Small intestine (tissue), 7 donors: ENCODE results near the gene TET2. TPM values are rescaled to one million over a fixed set of nuclear protein-coding genes. Genes with fewer than 3 reads are reported as not detected.

ENCODE experiments used
- DNase-seq, 2 donors: peaks; one replicate each; pipeline versions ENCODE4 v3.0.0 to v3.0.0-alpha.2; 2013
- FAIRE-seq: peaks from 2 replicates; lab custom pipeline; 2012; peaks lifted over from hg19 to GRCh38; lab: Jason Lieb, UNC
- H3K27ac ChIP-seq, 3 donors: one replicate each; pipeline ENCODE4 v1.5.1; 2013; ENCODE audit warnings: low read length in 2 of 3, mild to moderate bottlenecking in 2 of 3, control low read depth in 1 of 3, inconsistent platforms in 1 of 3, low read depth in 1 of 3, moderate library complexity in 1 of 3
- H3K27me3 ChIP-seq, 3 donors: one replicate each; pipeline ENCODE4 v1.6.1; 2013; ENCODE audit warnings: low read length in 3 of 3, inconsistent platforms in 1 of 3; ENCODE audit not compliant: control insufficient read depth in 3 of 3, insufficient read depth in 3 of 3
- H3K36me3 ChIP-seq, 3 donors: one replicate each; pipeline ENCODE4 v1.6.1; 2013; ENCODE audit warnings: low read length in 3 of 3, inconsistent platforms in 1 of 3, low read depth in 1 of 3, mild to moderate bottlenecking in 1 of 3, moderate library complexity in 1 of 3; ENCODE audit not compliant: control insufficient read depth in 3 of 3, insufficient read depth in 2 of 3
- H3K4me1 ChIP-seq, 3 donors: one replicate each; pipeline ENCODE4 v1.6.1; 2013; ENCODE audit warnings: low read length in 2 of 3, inconsistent platforms in 1 of 3, low read depth in 1 of 3, mild to moderate bottlenecking in 1 of 3, moderate library complexity in 1 of 3; ENCODE audit not compliant: control insufficient read depth in 3 of 3, insufficient read depth in 2 of 3
- H3K4me3 ChIP-seq, 3 donors: one replicate each; pipeline ENCODE4 v1.5.1; 2013; ENCODE audit warnings: low read length in 3 of 3, control low read depth in 1 of 3, inconsistent platforms in 1 of 3, low read depth in 1 of 3, mild to moderate bottlenecking in 1 of 3, moderate library complexity in 1 of 3
- H3K9me3 ChIP-seq, 2 donors: one replicate each; pipeline ENCODE4 v1.6.1; 2013; ENCODE audit warnings: low read depth in 1 of 2, low read length in 1 of 2; ENCODE audit not compliant: control insufficient read depth in 2 of 2, insufficient read depth in 1 of 2
- WGBS, 3 donors: extraction: QIAGEN DNeasy Blood & Tissue Kit; methylation state at CpG; one replicate each; pipeline ENCODE4 v1.1.7; 2013; 5-methylcytosine and 5-hydroxymethylcytosine counted together
- polyA plus RNA-seq, 4 donors: library from polyadenylated mRNA; stranded (reverse) in 3 of 4; unstranded in 1 of 4; fragments of 200-250 nt in 3 of 4; fragments of 120-200 nt in 1 of 4; gene quantifications; one replicate each; pipeline versions ENCODE4 v1.2.1 to v1.2.3, GENCODE V29; 2013
- donor health status: healthy with polysubstance abuse.
- donor health status: control.
- donor health status: control.
- donor health status: Bipolar disorder and iron deficiency.
- donor health status: healthy.

The TET2 gene
- polyA plus RNA-seq, 4 donors = 3.0 to 18.9 (median 4.6) TPM

DNA sequence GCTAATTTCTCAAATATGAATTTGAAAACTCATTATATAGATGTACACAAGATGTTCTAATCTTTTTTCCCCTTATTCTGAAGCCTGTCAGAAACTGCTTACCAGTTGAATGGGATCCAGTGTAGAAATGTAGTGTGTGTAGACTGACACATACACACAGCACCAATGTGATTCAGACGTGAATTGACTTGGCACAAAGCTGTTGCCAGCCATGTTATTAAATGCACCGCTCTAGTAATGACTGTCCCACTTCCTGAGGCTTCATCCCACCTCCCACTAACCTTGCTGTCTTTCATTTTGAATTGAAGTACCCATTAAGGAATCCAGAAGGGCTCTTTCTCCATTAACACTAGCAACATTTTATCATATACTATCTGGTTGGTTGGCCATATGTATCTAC, 180.5 kb downstream of the TET2 start:
- H3K27ac ChIP-seq = no peak overlapping the region
- H3K36me3 ChIP-seq = no peaks in the 10 kb centered on the region
- no peak overlapping the region for H3K4me3 ChIP-seq
- H3K9me3 ChIP-seq = no peaks in the 10 kb centered on the region
- DNase-seq = no peak
- no peaks in the 10 kb centered on the region for H3K27me3 ChIP-seq
- no peaks in the 10 kb centered on the region for H3K4me1 ChIP-seq
- no peak for FAIRE-seq
- 77 to 89% (median 80%) methylated on average over 2 of the region's 2 CpGs for WGBS, 3 donors

DNA sequence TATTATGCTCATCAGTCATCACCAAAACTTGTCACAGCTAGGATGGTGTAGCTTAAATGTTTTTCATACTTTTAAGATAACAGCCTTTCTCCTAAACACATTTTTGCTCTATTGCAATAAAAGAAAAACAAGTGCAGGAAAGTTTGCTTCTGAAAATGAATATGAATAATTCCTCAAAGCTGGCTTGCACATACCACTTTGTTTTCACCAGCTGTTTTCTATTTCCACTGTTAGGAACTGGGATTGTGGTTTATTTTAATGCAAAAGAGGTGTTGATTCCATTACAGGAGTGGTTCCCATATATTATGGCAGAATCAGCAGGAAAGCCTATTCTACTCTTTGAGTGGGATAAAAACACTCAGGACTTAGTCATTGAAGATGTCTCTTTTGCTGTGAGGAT, 181.3 kb downstream of the TET2 start:
- H3K36me3 ChIP-seq = no peaks in the 10 kb centered on the region
- no peak overlapping the region for H3K27ac ChIP-seq
- no peak for DNase-seq
- H3K27me3 ChIP-seq = no peaks in the 10 kb centered on the region
- H3K4me3 ChIP-seq = no peak overlapping the region
- H3K4me1 ChIP-seq = no peaks in the 10 kb centered on the region
- no peak for FAIRE-seq
- no peaks in the 10 kb centered on the region for H3K9me3 ChIP-seq

DNA sequence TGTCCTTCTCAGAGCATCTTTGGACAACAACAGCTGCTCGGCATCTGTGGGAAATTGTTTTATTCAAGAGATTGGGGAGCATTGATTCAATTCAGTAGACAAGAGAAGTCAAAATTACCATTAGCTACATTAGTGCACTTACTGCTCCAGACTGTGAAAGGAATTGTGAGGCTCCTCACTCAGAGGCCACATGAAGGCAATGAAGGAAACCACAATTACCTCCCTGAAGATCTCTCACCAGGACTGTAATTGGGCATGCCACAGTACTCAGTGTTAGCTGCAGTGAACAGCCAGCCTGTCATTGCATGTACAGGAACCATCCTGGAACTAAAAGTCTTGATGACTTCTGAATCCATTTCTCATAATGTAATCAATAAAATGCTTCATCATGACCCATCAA, 182.4 kb downstream of the TET2 start:
- no peak for FAIRE-seq

More for the DNA sequence above, 182.4 kb downstream of the TET2 start:
- H3K9me3 ChIP-seq = no peaks in the 10 kb centered on the region
- no peak overlapping the region for H3K27ac ChIP-seq
- no peak overlapping the region for H3K4me3 ChIP-seq
- no peaks in the 10 kb centered on the region for H3K36me3 ChIP-seq
- DNase-seq = no peak
- no peaks in the 10 kb centered on the region for H3K4me1 ChIP-seq
- no peaks in the 10 kb centered on the region for H3K27me3 ChIP-seq
- 91 to 100% (median 93%) methylated on average over 1 of the region's 1 CpG for WGBS, 3 donors
